GM19238 (cell line): ENCODE measurements around the gene TP73.

Experiments used
- DNase-seq: peaks from one replicate; pipeline ENCODE4 v3.0.0; 2011; ENCODE audit warnings: low spot score; ENCODE audit not compliant: insufficient read length

TP73 gene

DNA sequence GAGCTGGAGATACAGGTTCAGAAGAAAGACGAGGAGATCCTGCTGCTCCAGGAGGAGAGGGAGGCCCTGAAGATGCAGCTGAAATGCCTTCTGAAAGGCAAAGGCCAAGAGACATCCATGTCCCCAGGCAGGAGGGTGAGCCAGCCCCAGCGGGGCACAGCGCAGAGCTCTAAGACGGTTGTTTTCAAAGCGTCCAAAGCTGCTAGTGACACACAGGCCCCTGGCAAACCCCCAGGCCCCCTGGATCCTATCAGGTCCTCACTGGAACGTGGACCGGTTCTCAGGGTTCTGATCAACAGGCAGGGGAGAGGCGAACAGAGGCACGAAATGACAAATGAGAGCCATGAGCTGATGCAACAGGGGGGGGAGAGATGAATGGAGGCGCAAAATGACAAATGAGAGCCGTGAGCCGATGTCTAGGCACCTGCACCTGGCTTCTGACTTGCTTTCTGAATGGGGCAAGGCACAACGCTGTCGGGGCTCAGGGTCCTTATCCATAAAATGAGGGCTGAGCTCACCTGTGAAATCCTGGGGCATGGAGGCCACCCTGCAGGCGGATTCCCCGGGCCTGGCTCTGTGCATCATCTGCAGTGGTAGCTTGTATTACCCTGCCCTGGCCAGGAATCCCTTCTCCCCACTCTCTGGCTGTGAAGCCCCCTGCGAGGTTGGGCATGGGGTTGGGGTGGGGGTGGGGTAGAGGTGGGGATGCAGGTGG lies 109.1 kb downstream of the TP73 start:
- no peak for DNase-seq

DNA sequence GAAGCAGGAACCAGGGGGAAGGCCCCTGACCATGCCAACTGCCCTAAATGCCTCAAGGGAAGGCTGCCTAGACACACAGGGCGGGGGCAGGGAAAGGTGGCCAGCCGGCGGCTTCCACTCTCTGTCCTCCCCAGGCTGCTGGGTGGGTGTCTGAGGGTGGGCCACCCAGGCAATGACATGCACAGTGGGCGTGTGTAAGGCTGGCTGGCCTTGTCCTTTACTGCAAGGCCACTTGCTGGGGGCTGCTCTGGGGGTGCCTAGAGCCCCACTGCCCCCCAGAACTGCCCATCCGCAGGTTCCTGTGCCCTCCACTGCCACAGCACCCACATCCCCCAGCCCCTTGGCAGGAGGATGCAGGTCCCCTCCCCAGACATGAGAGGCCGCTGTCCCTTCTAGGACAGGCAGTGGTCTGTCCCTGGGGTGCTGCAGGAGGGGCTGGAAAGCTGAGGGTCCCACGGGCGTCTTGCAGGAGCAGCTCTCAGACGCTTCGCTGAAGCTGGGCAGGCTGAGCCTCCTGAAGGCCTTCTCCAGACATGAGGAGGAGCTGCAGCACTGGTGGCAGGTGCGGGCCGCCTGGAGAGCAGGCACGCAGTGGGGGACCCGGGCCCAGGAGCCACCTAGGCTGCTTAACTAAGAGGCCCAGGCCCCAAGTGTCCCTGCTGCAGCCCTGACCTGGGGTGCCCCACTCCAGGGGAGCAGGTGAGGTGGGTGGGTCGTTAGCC lies 110.0 kb downstream of the TP73 start:
- no peak for DNase-seq

DNA sequence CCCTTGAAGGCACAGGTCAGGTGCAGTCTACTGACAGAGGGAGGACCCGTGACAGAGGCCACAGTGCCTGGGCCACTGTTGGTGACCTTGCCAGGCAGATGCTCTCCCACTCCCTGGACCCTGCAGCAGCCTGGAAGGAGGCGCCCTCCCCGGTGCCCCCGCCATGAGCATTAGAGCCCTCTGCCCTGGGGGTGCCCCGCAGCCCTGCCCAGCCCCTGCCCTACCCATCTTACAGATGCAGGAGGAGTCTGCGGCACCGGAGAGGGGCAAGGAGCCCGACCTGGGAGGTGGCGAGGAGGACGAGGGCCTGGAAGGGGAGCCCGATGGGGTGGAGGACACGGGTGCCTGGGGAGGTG lies 110.5 kb downstream of the TP73 start:
- DNase-seq, result no peak

DNA sequence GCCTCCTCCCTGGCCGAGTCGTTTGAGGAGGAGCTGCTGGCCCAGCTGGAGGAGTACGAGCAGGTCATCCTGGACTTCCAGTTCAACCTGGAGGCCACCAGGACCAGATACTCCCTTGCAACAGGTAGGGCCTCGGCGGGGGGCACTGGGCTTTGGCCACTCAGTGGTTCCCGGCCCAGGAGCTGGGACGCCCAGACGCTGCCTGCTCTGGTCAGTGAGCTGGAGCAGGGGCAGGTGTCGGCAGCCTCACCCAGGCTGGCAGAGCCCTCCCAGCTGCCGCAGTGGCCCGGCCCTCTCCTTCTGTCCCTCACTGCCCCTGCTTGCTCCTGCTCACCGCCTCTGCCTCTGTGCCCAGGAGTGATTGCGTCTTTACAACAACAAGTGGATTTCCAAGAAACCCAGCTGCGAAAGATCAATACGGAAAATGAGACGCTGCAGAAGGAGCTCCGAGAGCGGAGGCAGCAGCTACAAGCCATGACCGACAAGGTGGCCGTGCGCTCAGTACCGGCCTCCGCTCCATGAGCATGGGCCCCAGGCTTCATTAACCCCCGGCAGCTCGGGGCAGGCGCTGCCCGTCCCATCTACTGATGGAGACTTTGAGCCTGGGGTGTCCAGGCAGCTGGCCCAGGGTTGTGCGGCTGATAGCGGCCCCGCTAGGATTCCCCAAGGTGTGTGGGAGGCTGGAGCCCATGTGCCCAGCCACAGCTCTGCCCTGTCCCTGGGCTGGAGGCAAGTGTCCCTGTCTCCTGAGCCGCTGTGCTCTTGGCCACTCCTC lies 111.2 kb downstream of the TP73 start:
- DNase-seq, result no peak

DNA sequence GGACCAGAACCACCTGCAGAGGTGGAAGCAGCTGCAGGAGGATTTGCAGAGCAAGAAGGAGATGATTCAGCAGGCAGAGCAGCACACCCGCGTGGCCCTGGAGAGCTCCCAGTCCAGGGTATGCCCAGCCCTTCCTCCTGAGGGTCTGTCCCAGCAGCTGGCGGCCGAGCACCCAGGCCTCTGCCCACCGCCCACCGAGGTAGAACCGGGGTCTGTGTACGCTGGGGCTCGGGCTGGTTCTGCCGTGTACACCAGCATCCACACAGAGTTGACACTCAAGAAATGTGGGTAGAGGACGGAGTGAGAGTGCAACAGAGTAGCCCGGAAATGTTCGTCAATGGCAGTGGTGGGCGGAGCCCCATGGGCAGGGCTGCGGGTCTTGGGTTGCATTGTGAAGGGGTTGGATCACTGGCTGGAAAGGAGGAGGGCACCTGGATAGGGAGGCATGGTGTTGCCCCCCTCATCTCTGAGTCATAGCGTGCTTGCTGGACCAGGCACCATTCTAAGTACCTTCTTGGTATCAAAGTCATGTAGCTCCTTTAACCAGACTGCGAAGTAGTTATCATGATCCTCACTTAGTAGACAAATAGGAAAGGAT lies 115.1 kb downstream of the TP73 start:
- DNase-seq, result no peak

DNA sequence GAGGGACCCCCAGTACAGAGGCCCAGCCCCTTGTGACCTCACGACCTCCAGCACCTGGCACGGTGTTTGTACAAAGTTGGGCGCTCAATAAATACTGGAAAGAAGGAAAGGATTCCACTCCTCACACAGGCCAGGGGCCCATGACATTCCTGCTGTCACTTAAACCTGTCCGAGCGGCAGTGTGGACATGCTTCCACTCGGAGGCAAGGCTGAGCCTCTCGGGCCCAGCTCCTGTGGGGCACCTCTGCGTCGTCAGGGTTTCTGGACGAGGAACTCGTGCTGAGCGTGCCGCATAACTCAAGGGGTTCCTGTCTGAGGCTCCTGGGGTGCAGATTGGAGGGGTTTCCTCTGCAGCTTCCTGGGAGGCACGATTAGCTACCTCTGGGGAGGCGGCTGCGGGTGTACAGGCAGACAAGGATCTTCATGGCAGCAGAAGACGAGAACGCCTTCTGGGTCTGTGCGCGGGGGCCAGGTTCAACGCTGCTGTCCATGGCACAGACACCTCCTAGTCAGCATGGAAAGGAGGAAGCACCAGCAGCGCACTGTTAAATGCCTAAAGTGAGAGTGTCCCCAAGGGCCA lies 116.6 kb downstream of the TP73 start:
- DNase-seq, result no peak

DNA sequence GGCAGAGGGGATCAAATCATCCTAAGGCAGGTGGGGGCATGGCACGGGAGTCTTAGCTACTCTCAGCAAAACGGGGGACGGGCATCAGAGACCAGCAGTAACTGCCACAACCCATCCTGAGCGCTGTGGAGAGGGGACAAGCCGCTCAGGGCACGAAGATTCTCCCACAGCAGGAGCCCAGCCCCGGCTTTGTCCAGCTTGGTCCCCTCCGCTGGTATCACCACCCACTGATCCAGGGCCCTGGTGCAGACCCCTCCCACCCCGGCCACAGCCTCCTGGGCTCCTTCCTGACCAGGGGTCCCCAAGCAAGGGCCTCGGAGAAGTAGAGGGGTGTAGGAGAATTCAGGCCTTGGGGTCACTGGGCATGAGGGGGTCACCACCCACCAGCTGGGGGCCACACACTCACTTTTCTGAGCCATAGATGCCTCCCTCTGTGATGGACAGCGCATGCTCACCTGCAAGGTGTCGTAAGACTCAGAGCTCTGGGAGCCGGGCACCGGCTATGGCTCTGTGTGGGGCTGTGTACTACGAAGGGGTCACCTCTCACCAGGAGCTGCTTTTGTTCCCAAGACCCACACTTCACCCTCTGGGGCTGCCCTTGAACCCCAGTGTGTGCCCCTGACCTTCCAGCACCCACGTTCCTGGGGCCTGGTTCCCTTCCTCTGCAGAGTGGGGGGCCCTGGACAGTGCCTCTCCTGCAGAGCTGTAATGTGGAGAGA lies 117.9 kb downstream of the TP73 start:
- no peak for DNase-seq

DNA sequence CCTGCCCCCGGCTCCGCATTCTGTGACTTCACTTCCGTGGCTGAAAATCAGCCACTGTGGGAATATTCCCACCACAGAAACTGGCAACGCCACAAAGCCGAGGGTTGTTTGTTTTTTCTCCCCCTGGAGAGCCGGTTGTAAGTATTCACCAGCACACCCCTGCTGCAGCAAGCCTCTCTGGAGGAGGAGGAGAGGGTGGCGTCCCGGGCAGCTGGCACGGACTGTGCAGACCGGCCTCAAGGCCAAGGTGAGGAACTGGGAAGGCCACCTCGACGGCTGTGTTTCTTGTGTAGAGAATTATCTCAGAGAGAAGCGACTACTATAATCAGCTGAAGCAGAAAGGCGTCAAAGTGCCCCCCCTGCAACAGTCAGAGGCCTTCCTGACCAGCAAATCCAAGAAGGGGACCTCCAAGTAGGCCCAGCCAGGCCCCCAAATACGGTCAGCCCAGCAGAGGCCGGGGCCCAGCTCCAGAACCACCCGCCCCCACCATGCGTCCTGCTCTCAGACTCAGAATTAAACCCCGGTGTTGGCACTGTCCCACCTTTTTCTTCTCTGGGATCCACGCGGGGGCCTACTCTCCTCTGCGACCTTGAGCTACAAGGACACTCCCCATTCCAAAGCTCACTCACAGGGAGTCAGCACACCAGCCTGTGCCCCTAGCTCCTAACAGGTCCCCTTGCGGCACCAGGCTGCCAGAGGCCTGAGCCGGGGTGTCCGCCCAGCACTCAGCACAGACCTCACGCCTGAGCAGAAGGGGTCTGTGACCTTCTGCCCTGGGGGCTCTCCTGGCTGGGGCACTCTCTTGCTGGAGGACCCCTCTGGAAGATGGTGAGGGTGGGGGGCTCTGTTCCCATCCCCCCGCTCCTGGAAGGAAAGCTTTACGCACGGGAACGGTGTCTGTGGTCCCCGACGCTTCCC lies 119.1 kb downstream of the TP73 start:
- no peak for DNase-seq

DNA sequence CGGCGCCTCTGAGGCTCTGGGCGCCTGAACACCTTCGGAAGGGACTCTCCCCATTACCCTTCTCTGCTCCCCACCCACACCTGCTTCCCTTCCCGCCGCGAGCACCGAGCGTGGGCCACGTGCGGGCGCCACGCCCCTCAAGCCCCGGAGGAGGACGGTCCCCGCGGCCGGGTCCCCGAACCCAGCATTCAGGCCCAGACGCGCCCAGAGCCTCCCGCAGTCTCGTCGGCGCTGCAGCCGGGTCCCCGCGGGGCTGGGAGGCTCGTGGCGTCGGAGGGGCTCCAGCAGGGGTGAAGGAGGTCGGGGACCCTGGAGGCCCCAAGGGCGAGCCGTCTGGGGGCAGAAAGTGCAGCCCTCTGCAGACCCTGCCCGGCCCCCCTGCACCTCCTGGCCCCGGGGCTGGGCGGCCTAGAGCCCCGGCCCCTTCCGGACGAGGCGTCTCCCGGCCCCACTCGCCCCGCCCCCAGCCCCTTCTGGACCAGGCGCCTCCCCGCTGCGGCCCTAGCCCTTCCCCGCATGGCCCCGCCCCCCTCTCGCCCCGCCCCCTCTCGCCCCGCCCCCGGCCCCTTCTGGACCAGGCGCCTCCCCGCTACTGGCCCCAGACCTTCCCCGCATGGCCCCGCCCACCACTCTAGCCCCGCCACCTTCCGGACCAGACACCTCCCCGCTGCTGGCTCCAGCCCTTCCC lies 119.9 kb downstream of the TP73 start:
- DNase-seq, result peak; percentile 99

DNA sequence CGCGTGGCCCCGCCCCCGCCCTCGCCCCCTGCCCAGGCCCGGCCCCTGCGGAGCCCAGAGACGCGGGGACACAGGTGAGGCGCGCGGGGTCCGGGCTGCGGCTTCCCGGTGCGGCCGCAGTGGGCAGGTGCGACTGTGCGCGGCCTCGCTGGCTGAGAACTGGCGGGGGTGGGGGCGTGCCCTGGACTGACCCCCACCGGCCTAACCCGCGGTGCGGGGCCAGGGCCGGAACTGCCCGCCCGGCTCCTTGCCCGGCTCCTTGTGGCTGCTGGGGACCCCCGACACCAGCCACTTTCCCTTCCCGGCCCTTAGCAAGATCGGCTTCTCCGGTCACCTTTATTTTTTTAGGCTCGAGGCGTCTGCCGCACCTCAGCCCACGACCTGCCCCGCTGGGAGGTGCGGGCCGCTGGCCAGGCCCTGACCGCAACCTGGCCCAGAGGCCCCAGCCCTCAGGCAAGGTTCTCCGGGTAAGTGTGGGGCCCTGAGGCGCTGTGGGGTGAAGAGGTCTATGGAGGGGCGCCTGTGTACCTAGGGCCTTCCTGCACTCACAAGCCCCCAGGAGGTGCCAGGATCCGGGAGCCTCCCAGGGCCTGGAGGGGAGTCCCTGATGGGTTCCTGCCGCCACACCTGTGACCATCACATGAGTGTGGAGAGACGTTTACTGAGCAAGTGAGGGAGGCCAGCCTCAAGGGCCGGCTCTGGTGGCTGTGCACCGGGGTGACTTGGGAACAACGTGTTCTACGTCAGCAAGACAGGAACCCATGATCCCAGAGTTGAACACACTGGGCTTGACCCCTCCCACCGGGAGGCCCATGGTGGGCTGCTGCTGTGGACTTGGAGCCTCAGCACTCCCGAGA lies 120.6 kb downstream of the TP73 start, which contains the start of gene SMIM1:
Gene SMIM1 (plus strand): TSS at position 35 of the 857 bp plus-strand sequence. CDS start 2,625 bp downstream, outside the sequence.
- DNase-seq, result no peak

DNA sequence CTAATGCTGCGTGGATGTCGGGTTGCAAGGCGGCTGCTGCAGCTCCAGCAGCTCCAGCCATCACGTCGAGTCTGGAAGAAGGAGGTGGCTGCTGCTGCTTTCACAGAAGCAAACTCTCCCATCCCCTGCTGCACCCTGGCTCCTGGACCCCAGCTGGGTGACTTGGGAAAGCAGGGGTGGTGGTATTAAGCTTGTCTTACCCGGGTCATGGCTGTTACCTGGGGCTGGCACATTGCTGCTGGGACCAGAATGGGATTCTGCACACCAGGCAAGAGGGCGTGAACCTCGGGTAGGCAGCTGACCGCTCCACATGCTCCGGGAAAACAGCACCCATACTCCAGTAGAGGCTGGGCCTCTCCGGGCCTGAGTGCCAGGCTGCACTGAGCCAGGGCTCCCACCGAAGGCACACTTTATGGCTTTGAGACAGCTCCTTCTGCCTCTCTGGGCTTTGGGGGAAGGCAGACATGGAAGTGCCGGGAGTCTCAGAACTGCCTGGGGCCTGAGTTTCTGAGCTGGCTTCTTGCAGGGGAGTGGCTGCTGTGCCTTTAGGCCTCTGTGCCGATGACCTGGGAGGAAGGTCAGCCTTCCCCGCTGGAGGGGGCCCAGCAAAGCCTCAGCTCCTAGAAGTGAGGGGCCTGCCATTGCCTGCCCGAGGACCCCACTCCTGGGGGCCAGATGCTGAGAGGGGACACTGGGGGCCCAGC lies 121.4 kb downstream of the TP73 start:
- no peak for DNase-seq

DNA sequence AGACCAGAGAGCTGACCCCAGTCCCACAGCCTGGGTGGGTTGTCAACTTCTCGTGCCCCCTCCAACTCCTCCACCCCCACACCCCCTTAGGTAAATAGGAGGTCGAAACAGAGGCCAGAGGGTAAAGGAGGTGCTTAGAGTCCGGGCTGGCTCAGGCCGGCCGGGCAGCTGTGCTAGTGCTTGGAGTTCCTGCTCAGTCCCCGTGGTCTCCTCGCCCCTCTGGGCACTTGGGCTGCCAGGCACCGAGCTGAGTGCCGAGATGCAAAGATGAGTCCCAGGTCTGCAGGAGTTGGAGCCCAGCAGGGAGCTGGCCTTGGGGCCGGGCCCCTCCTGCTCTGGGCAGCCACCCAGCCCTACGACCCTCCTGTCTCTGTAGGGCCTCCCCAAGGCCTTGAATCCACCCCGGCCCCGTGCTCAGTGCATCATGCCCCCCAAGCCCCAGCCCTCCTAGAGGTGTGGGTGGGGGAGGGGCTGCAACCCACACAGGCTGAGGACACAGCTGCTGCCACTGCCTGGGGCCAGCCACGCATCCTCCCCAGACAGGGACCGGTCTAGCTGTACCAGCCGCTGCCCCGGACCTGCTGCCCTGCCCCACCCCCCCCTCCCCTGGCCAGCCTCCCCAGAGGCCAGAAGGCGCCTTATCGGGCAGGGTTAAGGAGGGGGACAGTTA lies 122.1 kb downstream of the TP73 start:
- no peak for DNase-seq

DNA sequence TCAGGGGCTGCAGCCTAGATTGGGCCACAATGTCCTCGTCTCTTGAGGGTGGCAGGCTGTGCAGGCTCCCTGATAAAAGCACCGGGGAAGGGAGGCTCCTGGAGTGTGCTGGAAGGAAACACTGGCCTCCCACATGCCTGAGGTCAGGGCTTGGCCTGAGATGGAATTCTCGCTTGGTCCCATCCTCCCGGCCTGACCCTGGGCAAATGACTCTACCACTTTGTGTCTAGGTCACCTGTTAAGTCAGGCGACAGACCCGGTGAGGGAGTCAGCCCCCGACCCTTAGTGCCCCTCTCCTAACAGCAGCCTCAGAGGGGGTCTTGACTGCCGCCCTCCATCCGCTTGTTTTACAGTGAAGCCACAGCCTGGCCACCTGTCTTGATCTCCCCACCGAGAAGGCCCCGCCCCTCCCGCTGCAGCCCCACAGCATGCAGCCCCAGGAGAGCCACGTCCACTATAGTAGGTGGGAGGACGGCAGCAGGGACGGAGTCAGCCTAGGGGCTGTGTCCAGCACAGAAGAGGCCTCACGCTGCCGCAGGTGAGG lies 122.7 kb downstream of the TP73 start:
- DNase-seq, result no peak

DNA sequence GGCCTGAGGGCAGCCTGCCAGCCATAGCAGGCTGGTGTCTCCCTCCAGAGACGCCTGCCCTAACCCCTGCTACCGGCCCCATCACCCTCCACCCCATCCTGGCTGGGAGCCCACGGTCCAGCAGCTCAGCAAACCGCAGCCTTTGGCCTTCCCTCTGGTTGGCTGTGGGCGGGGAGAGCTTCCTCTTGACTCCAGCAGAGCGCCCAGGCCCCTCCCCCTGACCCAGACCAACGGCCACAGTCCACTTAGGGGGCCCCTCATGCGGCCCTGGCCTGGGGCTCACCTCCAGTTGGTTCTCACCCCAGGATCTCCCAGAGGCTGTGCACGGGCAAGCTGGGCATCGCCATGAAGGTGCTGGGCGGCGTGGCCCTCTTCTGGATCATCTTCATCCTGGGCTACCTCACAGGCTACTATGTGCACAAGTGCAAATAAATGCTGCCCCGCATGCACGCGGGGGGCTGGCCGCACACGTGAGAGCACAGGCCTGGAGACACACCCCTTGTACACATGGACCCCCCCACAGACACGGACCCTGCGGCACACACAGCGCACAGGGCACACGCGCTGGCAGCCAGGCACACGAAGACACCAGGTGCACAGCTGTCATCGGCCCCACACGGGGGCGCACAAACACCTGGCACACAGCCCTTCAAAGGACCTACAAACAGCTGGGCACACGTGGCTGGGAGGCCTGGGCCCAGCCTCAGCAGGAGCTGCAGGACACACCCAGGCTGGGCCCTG lies 123.3 kb downstream of the TP73 start:
- DNase-seq, result peak; percentile 62

DNA sequence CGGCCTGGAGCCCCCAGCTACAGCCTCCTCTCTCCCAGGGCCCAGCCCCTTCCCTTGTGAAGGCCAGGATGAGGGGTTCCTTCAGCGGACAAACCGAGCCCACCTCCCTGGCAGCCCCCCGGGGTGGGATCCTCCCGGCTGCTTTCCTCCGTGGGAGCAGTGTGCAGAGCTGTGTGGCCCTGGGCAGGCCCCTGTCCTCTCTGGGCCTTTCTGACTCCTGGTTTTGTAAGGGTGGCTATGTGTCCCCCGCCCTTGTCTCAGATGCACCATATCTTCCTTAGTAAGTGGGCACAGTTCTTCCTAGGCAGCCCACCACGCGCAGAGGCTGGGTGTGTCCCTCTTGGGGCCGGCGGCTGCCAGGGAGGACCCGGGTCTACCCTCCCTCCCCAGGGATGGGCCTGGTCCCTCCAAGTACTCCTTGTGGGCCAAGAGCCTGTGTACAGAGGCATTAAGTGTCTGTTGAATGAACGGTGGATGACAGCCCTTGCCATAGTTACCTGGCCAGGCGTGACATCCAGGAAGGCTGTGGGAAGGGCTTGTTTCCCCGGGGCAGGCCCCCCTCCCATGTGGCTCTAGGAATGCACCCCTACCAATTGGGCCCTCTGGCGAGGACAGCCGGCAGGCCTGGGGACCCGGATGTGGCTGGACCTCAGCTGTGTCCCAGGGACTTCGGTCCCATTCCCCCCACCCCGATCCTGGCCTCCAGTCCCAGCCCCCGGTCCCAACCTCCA lies 124.1 kb downstream of the TP73 start:
- no peak for DNase-seq
